Measurements from ENCODE around the gene PPT2.
"Not testable (repeated sequence)": the region's sequence is repeated elsewhere in the genome, so short reads cannot be mapped to it uniquely, and the experiment has no call there.

The PPT2 gene

GRCh38 chr6:32176476-32177182, 22.7 kb downstream of the PPT2 start:
- no peak for DNase-seq (ENCODE audit: low read depth)

GRCh38 chr6:32177183-32177787, 23.3 kb downstream of the PPT2 start:
- DNase-seq (ENCODE audit: low read depth): no peak

GRCh38 chr6:32177788-32178546, 24.0 kb downstream of the PPT2 start, which contains the start of gene RNF5:
RNF5 (plus strand) TSS chr6:32178405; CDS start chr6:32178512, 107 bp downstream.
- DNase-seq (ENCODE audit: low read depth): peak; percentile 100

- no peak for DNase-seq (ENCODE audit: low read depth)
Observed at GRCh38 chr6:32178547-32179440, 24.9 kb downstream of the PPT2 start.

GRCh38 chr6:32179766-32180405, 25.9 kb downstream of the PPT2 start:
- no peak for DNase-seq (ENCODE audit: low read depth)

GRCh38 chr6:32181148-32181702, 27.3 kb downstream of the PPT2 start:
- DNase-seq (ENCODE audit: low read depth): no peak

GRCh38 chr6:32181915-32182529, 28.1 kb downstream of the PPT2 start:
- no peak for DNase-seq (ENCODE audit: low read depth)

- no peak for DNase-seq (ENCODE audit: low read depth)
Observed at GRCh38 chr6:32182555-32182981, 28.6 kb downstream of the PPT2 start.

- no peak for DNase-seq (ENCODE audit: low read depth)
Observed at GRCh38 chr6:32183030-32183429, 29.1 kb downstream of the PPT2 start.

- no peak for DNase-seq (ENCODE audit: low read depth)
Observed at GRCh38 chr6:32183483-32184083, 29.6 kb downstream of the PPT2 start.

- DNase-seq (ENCODE audit: low read depth): no peak
Observed at GRCh38 chr6:32184084-32184640, 30.2 kb downstream of the PPT2 start, which contains the start of gene AGER. AGER (minus strand) TSS chr6:32184253; CDS start chr6:32184222, 31 bp downstream.

- DNase-seq (ENCODE audit: low read depth): not testable (repeated sequence)
Observed at GRCh38 chr6:32185681-32186131, 31.8 kb downstream of the PPT2 start.

GRCh38 chr6:32186151-32186840, 32.4 kb downstream of the PPT2 start:
- DNase-seq (ENCODE audit: low read depth): not testable (repeated sequence)

- no peak for DNase-seq (ENCODE audit: low read depth)
Observed at GRCh38 chr6:32187009-32187709, 33.2 kb downstream of the PPT2 start.

GRCh38 chr6:32187725-32188380, 33.9 kb downstream of the PPT2 start:
- not testable (repeated sequence) for DNase-seq (ENCODE audit: low read depth)

GRCh38 chr6:32188381-32189068, 34.6 kb downstream of the PPT2 start:
- DNase-seq (ENCODE audit: low read depth): no peak

GRCh38 chr6:32189069-32189741, 35.3 kb downstream of the PPT2 start:
- no peak for DNase-seq (ENCODE audit: low read depth)

Measured in non-pigmented ciliary epithelial cell (primary cell).